NCI-H1048 (cell line): Measurements from ENCODE around the gene ABCA13.
"Not testable (repeated sequence)": the region's sequence is repeated elsewhere in the genome, so short reads cannot be mapped to it uniquely, and the experiment has no call there.

Experiments used
- DNase-seq: peaks from one replicate; lab custom pipeline; 2025; lab: John Stamatoyannopoulos, UW

Gene ABCA13

GRCh38 chr7:48171202-48171601 is at the start of gene ABCA13:
Gene ABCA13 (plus strand): TSS chr7:48171458. CDS start chr7:48171484, 26 bp downstream.
- DNase-seq = no peak

DNA sequence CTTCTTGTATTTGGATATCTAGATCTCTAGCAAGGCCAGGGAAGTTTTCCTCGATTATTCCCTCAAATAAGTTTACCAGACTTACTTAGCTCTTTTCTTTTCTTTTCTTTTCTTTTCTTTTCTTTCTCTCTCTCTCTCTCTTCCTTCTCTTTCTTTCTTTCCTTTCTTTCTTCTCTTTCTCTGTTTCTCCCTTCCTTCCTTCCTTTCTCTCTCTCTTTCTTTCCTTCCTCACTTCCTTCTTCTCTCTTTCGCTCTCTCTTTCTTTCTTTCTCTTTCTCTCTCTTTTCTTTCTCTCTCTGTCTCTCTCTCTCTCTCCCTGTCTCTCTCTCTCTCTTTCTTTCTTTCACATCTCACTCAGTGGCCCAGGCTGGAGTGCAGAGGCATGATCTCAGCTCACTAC is 45.2 kb upstream of the ABCA13 start:
- no peak for DNase-seq

DNA sequence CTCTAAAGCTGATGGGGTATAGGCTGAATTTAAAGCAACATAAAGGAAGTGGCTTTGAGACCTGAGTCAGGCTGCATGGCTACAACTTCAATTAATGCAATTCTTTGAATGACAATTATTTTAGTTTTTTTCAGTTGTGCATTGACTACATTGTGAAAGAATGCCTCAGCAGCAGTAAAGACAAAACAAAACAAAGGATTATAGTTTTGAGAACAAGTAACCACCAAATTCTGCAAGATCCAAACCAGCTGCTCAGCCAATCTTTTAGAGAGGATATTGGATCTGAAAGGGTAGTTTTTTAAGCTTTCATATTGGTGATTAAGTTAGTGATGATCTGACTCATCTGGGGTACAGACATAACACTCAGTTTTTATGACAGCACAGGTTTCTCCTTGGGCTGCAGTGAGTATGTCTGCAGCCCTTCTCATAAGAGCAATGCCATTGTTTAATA is 40.6 kb upstream of the ABCA13 start:
- DNase-seq = no peak

GRCh38 chr7:48132792-48133191 is 38.5 kb upstream of the ABCA13 start:
- DNase-seq = no peak

DNA sequence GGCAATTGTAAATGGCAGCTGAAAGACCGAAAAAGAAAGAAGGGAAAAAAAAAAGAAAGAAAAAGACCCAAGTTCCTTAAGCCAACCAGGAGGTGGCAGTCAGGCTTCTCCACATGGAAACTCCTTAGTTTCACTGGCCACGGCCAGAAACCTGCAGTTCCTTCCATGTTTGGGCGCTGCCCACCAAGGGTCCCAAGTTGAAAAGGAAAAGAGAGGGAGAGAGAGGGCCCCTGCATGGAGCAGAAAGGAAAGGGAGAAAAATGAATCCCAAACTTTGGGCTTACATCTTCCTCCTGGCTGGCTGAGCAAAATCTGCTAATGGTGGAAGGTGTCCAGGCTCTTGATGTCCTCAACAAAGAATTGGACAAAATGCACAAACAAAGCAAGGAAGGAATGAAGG is 31.8 kb upstream of the ABCA13 start:
- no peak for DNase-seq

DNA sequence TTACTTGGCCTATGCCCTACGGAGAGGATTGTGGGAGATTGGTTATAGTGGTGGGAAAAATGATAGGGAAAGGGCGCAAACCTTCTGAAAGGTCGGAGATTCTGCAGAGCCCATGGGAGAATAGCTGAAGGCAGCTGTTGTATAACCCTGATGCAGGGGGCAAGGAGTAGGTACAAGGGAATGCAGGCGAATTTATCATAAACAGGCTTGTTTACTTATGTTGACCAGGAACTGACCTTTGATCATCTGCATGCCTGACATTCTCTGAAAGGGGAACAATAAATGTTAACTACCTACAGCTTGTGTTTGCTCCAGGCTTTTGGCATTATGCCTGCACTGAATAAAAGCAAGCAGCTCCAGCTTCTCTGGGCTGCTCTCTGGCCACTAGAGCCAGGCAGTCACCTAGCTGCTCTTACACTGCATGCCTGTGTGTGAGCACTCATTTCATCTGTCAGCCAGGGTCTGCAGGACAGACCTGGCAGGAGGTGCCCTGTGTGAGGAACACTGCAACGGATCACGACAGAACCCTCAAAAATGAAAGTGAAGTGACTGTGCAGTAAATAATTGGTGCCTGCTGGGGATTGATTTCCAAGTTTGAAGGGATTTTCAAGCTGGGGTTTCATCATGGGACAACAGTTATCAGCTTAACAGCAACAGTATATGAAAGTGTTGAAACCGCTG is 31.1 kb upstream of the ABCA13 start:
- no peak for DNase-seq

- no peak for DNase-seq
These were observed 29.7 kb upstream of the ABCA13 start for GRCh38 chr7:48141521-48141920.

DNA sequence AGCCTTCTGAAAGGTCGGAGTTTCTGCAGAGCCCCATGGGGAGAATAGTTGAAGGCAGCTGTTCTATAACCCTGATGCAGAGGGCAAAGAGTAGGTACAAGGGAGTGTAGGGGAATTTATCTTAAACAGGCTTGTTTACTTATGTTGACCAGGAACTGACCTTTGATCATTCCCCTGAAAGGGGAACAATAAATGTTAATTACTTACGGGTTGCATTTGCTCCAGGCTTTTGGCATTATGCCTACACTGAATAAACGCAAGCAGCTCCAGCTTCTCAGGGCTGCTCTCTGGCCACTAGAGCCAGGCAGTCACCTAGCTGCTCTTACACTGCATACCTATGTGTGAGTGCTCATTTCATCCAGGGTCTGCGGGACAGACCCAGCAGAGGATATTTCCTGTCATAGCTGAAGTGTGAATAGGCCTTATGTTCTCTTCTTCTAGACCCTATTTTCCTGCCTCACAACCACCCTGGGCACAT is 26.9 kb upstream of the ABCA13 start:
- no peak for DNase-seq

DNA sequence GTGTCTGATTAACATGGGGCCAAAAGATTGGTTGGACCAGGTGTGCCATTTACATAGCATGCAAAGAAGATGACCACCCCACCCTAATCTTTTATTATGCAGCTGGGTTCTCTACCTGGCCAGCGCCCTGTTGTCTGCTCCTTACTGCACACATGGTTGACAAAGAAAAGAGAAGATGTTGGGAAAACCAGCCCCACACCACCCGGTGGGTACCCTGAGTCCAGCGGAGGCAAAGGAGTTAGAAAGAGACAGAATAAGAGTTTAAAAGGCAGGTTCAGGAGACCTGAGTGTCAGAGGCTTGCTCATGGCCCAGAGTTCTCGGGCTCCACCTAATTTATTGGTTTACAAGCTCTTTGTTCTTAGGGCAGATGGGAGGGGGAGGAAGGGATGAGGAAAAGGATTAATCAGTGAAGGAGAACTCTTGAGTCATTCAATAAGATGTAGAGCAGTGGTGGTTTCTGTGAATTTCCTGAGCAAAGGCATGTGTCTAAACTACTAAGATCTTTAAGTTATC is 24.1 kb upstream of the ABCA13 start:
- DNase-seq = no peak

DNA sequence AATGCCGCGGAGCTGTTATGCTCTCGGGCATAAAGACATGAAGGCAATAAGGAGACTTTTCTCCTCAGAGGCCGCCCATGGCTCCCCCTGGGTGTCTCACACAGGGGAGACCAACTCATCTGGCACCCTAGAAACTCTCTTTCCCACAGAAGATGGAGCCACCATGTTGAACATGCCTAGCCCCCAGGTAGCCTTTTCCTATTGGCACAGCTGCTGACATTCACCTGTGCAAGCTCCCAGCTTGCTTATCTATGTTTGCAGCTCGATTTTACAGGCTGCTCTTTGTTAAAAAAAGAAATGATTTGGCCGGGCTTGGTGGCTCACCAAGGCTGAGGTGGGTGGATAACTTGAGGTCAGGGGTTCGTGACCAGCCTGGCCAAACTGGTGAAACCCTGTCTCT is 23.6 kb upstream of the ABCA13 start:
- not testable (repeated sequence) for DNase-seq

- DNase-seq = no peak
These were observed 22.9 kb upstream of the ABCA13 start for GRCh38 chr7:48148311-48148710.

GRCh38 chr7:48149058-48149457 is 22.2 kb upstream of the ABCA13 start:
- no peak for DNase-seq

DNA sequence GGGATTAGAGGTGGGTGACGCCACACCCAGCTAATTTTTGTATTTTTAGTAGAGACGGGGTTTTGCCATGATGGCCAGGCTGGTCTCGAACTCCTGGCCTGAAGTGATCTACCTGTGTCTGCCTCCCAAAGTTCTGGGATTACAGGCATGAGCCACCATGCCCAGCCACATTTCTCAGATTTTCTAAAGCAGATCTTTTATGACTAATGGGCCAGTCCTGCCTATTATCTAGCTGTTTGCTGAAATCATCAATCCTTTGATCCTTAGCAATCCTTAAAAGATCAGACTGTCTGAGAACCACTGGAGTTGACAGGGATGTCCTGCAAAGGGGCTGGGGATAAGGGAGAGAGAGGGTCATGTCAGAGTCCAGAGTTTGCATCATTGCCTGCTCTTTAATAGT is 21.2 kb upstream of the ABCA13 start:
- DNase-seq = no peak

GRCh38 chr7:48154792-48155413 is 16.4 kb upstream of the ABCA13 start:
- no peak for DNase-seq

DNA sequence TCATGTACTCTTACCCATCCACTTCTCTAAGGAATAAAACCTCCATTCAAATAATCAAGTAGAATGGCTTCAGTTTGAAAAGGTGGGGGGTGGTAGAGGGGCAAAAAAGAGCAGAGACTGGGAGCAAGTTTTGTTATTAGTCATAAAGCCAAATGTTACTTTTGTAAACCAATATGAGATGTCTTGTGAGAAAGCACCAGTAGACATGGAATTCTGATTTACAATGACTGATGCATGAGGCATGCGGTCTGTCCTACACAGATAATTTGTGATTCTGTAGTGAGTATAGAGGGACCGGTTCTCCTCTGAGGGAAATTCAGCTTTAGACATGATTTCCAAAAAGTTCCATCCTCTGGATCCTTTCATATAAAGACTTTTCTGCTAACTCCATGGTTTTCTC is 12.9 kb upstream of the ABCA13 start:
- DNase-seq = no peak

DNA sequence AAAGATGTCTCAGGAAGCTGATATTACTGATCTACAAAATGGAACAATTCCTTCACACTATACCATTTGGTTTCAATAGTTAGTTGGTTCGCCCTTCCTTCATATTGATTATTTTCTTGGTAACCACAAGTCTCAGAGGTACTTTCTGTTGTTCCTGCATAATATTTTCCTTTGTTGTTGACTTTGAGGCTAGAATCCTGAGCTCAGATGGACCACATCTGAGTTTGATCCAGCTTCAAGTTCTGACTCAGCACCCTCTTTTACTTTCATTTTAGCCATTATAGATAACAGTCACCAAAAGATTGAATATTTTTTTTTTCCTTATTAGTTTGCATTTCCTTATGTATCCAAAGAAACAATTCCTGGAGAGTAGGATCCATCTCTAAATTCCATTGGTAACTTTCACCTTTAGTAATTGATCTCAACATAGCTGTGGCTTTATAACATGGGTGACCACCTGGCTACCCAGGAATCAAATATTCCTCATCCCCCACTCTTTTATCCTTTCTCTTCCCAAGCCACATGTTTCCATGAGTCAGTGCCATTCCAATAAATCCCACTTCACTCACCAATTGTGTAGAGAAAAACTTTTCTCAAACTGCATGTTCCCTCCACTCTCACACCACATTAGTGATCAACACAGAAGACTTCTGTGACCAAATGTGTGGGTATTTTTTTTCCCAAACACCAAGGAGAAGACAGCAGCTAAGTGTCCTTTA is 9.7 kb upstream of the ABCA13 start:
- DNase-seq = no peak

GRCh38 chr7:48165157-48165556 is 6.1 kb upstream of the ABCA13 start:
- DNase-seq = no peak

DNA sequence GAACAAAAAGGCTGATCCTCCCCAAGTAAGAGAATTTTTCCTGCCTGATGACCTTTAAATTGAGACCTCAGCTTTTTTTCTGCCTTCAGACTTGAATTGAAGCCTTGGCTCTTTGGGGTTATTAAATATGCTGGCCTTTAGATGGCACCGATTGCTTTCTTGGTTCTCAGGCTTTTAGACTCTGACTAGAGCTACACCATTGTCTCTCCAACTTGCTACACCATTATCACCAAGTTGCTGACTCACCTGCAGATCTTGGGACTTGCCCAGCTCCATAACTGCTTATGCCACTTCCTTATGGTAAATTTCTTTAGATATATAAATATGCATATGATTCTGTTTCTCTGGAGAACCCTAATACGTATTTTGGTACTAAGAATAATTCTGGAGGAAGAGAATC is 3.1 kb upstream of the ABCA13 start:
- no peak for DNase-seq

DNA sequence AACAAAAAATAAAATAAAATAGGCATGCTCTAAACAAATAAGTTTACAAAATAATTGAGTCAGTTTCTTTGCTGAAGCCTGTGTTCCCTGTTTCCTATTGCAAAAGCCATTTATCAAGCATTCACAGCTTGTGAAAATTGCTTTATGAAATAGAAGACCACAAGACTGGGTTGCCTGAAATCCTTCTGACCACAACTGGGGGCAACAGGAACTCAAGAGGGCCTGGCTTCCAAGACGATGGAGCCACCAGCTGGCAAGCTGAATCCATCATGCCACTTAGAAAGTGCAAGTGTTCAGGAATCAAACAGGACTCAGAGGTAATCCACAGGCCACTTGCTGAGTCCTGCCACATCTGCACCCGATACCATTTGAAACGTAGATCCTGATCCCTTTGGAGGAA is 752 bp upstream of the ABCA13 start:
- no peak for DNase-seq

DNA sequence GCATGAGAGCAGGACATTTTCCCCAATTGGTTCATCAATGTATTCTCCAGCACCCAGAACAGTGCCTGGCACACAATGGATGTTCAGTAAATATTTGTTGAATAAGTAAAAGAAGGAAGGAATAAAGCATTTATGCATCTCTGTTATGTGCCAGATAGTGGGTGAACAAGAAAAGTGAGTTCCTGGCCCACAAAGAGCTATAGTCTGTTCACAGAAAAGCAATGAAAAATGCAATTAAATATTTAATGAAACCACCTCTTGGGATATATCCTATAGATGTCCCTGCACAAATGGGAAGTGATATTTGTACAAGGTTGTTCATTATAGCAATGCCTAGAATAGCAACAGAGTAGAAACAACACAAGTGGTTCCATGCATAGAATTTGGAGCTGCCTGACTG is 2.1 kb downstream of the ABCA13 start:
- no peak for DNase-seq

DNA sequence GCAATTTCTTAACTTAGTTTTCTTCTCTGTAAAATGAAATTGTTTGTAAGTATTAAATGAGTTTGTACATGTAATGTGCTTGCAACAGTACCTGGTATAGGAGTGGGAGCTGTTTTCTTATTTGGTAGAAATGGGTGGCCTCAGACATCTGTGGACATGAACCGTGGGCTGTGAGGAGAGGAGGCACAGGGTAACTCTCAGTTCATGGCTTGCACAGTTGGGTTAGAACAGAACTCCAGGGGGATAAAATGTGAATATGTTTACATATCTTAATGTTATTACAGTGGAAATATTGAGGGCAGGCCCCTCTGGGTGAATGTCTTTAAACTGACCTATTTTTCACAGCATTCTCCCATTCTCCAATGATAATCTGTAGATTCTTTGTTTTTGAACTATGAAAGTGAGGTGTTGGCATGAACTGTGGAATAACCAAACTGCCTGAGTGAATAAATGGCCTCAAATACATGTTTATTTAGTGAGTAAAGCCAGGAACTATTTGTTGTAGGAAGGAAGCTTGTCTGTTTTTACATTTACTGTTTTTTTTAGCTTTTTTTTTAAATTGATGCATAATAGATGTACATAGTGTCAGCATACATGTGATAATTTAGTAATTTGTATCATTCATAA is 2.6 kb downstream of the ABCA13 start:
- no peak for DNase-seq

GRCh38 chr7:48175019-48175418 is 3.8 kb downstream of the ABCA13 start:
- no peak for DNase-seq
